Measurements from ENCODE around the gene PDE6A.

- TF ChIP-seq CTCF (IDR thresholded peaks at IDR 0.05) (no peak), POLR2A (IDR thresholded peaks at IDR 0.05) (no peak)
Measured at GRCh38 chr5:149872351-149873040, 72.1 kb downstream of the PDE6A start.

Data from adrenal gland (tissue), 5 donors.